Adrenal gland (tissue), 12 donors: ENCODE results near the gene KIAA1671. TPM values are rescaled to one million over a fixed set of nuclear protein-coding genes. Genes with fewer than 3 reads are reported as not detected.

ENCODE experiments used
- DNase-seq, 7 donors: peaks; one replicate each; pipeline ENCODE4 v3.0.0-alpha.2; 2019 to 2020
- H3K27ac ChIP-seq, 5 donors: fragments of 200-600 bp; sonication (generic) in 4 of 5; 1 replicate in 3 of 5; 2 replicates in 2 of 5; pipeline versions ENCODE4 v1.5.1 to v1.8.0; 2016 to 2020; ENCODE audit warnings: mild to moderate bottlenecking in 1 of 5
- H3K27me3 ChIP-seq: fragments of 200-600 bp; 2 replicates; pipeline ENCODE4 v1.8.0; 2021
- H3K36me3 ChIP-seq, 2 donors: fragments of 200-600 bp; replicated peaks in 1 of 2; 1 replicate in 1 of 2; 2 replicates in 1 of 2; pipeline versions ENCODE4 v1.5.1 to v1.8.0; 2018 to 2022
- H3K4me1 ChIP-seq, 2 donors: fragments of 200-600 bp; replicated peaks in 1 of 2; 1 replicate in 1 of 2; 2 replicates in 1 of 2; pipeline versions ENCODE4 v1.5.1 to v1.8.0; 2018 to 2021
- H3K4me3 ChIP-seq, 4 donors: fragments of 200-600 bp; sonication (generic) in 3 of 4; one replicate each; pipeline ENCODE4 v1.5.1; 2016 to 2018
- H3K9me3 ChIP-seq, 3 donors: fragments of 200-600 bp; sonication (generic) in 1 of 3; replicated peaks in 1 of 3; 1 replicate in 2 of 3; 2 replicates in 1 of 3; pipeline versions ENCODE4 v1.5.1 to v1.8.0; 2016 to 2021
- POLR2A ChIP-seq, 2 donors: fragments of 450-650 bp; IDR thresholded peaks; one replicate each; pipeline ENCODE4 v1.6.1; 2017; ENCODE audit warnings: antibody characterized with exemption in 2 of 2, mild to moderate bottlenecking in 2 of 2, moderate library complexity in 1 of 2
- whole genome bisulfite sequencing, 4 donors: extraction: QIAGEN DNeasy Blood & Tissue Kit in 2 of 4; methylation state at CpG; one replicate each; pipeline versions ENCODE4 v1.1.5 to v1.1.7; 2013 to 2017; 5-methylcytosine and 5-hydroxymethylcytosine counted together
- intact Hi-C, 2 donors: fragments of 100-400 bp; cut with DNase I; formaldehyde crosslinking; loops; one replicate each; pipeline versions ENCODE4 v1.14.1 to v1.15.0; 2022 to 2023
- polyA plus RNA-seq, 3 donors: library from polyadenylated mRNA; stranded (reverse); fragments of 200-250 nt in 2 of 3; fragments of 350-450 nt in 1 of 3; fragmentation: Illumina TruSeq in 1 of 3; extraction: RNeasy Lipid Tissue Mini Kit (QIAGEN cat#74804) in 1 of 3; gene quantifications; one replicate each; pipeline ENCODE4 v1.2.3, GENCODE V29; 2013 to 2014
- total RNA-seq, 9 donors: library from RNA; depleted of rRNA in 4 of 9; stranded (reverse); fragments of >200 nt in 4 of 9; fragments of 120-200 nt in 1 of 9; fragmentation: NEBNext Ultra II Directional in 1 of 9; extraction: Animal tissue kit (Norgen Biotek cat#: 25700) in 1 of 9; gene quantifications; one replicate each; pipeline versions ENCODE4 v1.1.0 to v1.2.4, GENCODE V29; 2013 to 2023
- TF ChIP-seq, protein P1 (sequence below), 6 experiments: fragments of 450-650 bp in 4 of 6; fragments of 200-600 bp in 2 of 6; sonication (generic) in 1 of 6; IDR thresholded peaks; 1 replicate in 5 of 6; 2 replicates in 1 of 6; pipeline versions ENCODE4 v1.5.1 to v1.8.0; 2016 to 2021; ENCODE audit warnings: antibody characterized with exemption in 6 of 6, mild to moderate bottlenecking in 2 of 6, moderate library complexity in 1 of 6
- donor health status: healthy with polysubstance abuse.
- donor health status: Bipolar disorder and iron deficiency.
- donor health status: DM: yes; HTN: yes; CAD: no.
- donor health status: DM: no; HTN: no; CAD: no.
- donor health status: DM: no; HTN: no; CAD: no.
- donor health status: DM: yes; HTN: yes; CAD: no.

KIAA1671 gene
- total and polyA plus RNA-seq, 12 donors: 5.3 to 71.0 (median 45.8) TPM

GRCh38 chr22:25023879-25024278 lies 71.4 kb downstream of the KIAA1671 start:
- Histone ChIP-seq H3K4me1 (peaks cover 27 to 34% of the 10 kb centered on the region in 2 donors), H3K4me3 (no peak overlapping the region), H3K36me3 (no peaks in the 10 kb centered on the region), H3K27ac (peak overlapping the region in 2 of 5 donors; percentile 23 to 88), H3K27me3 (no peaks in the 10 kb centered on the region), H3K9me3 (no peaks in the 10 kb centered on the region)
- DNase-seq: no peak
- TF ChIP-seq, protein P1, sequence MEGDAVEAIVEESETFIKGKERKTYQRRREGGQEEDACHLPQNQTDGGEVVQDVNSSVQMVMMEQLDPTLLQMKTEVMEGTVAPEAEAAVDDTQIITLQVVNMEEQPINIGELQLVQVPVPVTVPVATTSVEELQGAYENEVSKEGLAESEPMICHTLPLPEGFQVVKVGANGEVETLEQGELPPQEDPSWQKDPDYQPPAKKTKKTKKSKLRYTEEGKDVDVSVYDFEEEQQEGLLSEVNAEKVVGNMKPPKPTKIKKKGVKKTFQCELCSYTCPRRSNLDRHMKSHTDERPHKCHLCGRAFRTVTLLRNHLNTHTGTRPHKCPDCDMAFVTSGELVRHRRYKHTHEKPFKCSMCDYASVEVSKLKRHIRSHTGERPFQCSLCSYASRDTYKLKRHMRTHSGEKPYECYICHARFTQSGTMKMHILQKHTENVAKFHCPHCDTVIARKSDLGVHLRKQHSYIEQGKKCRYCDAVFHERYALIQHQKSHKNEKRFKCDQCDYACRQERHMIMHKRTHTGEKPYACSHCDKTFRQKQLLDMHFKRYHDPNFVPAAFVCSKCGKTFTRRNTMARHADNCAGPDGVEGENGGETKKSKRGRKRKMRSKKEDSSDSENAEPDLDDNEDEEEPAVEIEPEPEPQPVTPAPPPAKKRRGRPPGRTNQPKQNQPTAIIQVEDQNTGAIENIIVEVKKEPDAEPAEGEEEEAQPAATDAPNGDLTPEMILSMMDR (IDR thresholded peaks at IDR 0.05): no peak
- TF ChIP-seq POLR2A (IDR thresholded peaks at IDR 0.05): no peak
- 86 to 93% (median 86%) methylated on average over 3 of the region's 3 CpGs for WGBS, 4 donors
- intact Hi-C loops: no loop called here

- no peaks in the 10 kb centered on the region for H3K27me3 ChIP-seq
- WGBS, 4 donors: 78 to 89% (median 85%) methylated on average over 2 to 3 of the region's 3 CpGs
- H3K4me1 ChIP-seq: peaks cover 27 to 34% of the 10 kb centered on the region in 2 donors
- intact Hi-C loops: loop anchor here in 1 of 2 donors (5.0 kb wide), 1 partner anchor 73 kb away; the partner anchor contains the start of gene KIAA1671
- TF ChIP-seq POLR2A (IDR thresholded peaks at IDR 0.05): no peak
- TF ChIP-seq, protein P1 (IDR thresholded peaks at IDR 0.05): no peak
- H3K9me3 ChIP-seq: no peaks in the 10 kb centered on the region
- H3K27ac ChIP-seq: peak overlapping the region; percentile 42 to 88 (median 84)
- no peaks in the 10 kb centered on the region for H3K36me3 ChIP-seq
- DNase-seq: no peak
- H3K4me3 ChIP-seq: no peak overlapping the region
Observed at GRCh38 chr22:25024895-25025294, 72.4 kb downstream of the KIAA1671 start.

DNA sequence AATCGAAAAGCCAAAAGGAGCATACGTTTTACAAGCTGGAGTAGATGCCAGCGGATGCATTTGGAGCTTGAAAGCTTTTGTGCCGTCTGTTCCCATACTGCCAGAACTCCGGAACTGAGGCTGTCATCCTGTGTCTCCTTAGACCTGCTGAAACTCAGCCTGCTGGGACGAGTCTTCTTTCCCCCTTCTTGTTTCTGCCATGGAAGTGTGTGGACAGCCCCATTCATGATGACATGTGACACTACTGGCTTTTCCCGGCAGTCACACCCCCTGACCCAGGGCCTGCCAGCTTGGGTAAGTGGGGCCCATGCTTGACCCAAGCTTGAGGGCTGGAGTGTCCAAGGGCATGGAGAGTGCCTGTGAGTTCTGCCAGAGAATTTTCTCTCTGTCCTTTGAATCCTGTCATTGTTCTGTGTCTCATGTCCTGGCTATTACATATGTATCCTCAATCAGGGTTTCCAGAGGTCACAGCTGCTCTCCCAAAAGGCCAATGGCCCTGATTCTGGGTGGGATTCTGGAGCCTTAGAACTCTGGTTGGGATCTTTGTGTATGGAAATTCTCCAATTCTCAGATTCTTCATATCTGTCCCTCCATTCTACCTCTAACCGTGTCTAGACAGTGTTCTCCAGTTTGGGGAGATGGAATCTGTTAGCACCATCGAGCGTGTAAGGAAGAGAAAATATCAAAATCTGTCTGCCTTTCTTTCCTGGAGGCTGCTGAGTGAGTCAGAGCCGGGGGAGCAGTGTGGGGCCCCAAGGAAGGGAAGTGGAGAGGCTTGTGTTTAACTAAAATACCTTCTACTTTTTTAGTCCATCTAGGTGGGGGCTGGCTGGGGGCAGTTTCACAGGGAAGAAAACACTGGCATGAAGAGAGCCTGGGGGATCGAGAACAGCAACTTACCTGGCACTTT lies 73.2 kb downstream of the KIAA1671 start:
- no peaks in the 10 kb centered on the region for H3K36me3 ChIP-seq
- WGBS, 4 donors: 38 to 53% (median 43%) methylated on average over 11 to 12 of the region's 12 CpGs
- peak; percentile 42 to 91 (median 82) for DNase-seq
- H3K4me3 ChIP-seq: no peak overlapping the region
- no peaks in the 10 kb centered on the region for H3K9me3 ChIP-seq
- H3K27ac ChIP-seq: peak overlapping the region; percentile 69 to 88 (median 85)
- TF ChIP-seq POLR2A (IDR thresholded peaks at IDR 0.05): peak in 1 of 2 donors; percentile 15
- TF ChIP-seq, protein P1 (IDR thresholded peaks at IDR 0.05): no peak
- peaks cover 27 to 39% of the 10 kb centered on the region in 2 donors for H3K4me1 ChIP-seq
- no peaks in the 10 kb centered on the region for H3K27me3 ChIP-seq
- intact Hi-C loops: loop anchor here in 1 of 2 donors (5.0 kb wide), 1 partner anchor 73 kb away; the partner anchor contains the start of gene KIAA1671
